Measurements from ENCODE around the gene OR6C2. TPM values are rescaled to one million over a fixed set of nuclear protein-coding genes. Genes with fewer than 3 reads are reported as not detected.

Gene OR6C2
- total RNA-seq, 4 donors from 2014 or later, result not detected

DNA sequence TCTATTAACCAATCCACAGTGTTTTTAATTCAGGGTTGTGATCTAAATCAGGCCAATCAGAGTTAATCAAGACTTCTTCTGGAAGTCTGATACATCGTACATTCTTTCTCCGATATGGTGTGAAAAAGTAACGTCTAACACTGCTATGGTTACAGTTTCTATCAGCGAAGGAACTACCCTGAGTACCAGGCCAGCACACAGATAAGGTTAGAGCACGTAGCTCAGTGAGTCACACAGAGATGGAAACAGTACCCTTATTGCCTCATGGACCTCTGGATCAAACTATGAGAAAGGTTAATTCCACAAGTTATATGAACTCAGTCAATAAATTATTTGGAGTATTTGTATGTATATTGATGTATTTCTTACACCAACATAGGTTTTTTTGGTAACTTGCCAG lies 51.6 kb downstream of the OR6C2 start:
- TF ChIP-seq, protein P1, sequence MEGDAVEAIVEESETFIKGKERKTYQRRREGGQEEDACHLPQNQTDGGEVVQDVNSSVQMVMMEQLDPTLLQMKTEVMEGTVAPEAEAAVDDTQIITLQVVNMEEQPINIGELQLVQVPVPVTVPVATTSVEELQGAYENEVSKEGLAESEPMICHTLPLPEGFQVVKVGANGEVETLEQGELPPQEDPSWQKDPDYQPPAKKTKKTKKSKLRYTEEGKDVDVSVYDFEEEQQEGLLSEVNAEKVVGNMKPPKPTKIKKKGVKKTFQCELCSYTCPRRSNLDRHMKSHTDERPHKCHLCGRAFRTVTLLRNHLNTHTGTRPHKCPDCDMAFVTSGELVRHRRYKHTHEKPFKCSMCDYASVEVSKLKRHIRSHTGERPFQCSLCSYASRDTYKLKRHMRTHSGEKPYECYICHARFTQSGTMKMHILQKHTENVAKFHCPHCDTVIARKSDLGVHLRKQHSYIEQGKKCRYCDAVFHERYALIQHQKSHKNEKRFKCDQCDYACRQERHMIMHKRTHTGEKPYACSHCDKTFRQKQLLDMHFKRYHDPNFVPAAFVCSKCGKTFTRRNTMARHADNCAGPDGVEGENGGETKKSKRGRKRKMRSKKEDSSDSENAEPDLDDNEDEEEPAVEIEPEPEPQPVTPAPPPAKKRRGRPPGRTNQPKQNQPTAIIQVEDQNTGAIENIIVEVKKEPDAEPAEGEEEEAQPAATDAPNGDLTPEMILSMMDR (IDR thresholded peaks at IDR 0.05 in 4 of 5, conservative IDR thresholded peaks at IDR 0.05 in 1 of 5), result no peak
- TF ChIP-seq POLR2A (IDR thresholded peaks at IDR 0.05), result no peak
- ATAC-seq (no peak), DNase-seq (no peak)
- Histone ChIP-seq H3K27ac (no peak overlapping the region), H3K9me3 (no peaks in the 10 kb centered on the region), H3K4me3 (no peak overlapping the region), H3K27me3 (no peaks in the 10 kb centered on the region), H3K36me3 (no peaks in the 10 kb centered on the region), H3K4me1 (no peaks in the 10 kb centered on the region)
- intact Hi-C loops (cut with DNase I; ENCODE audit: low total_unique reads) (no loop called here), in situ Hi-C loops (cut with MboI; ENCODE audit: low sequenced_read_pairs in 4 of 4) (no loop called here)

DNA sequence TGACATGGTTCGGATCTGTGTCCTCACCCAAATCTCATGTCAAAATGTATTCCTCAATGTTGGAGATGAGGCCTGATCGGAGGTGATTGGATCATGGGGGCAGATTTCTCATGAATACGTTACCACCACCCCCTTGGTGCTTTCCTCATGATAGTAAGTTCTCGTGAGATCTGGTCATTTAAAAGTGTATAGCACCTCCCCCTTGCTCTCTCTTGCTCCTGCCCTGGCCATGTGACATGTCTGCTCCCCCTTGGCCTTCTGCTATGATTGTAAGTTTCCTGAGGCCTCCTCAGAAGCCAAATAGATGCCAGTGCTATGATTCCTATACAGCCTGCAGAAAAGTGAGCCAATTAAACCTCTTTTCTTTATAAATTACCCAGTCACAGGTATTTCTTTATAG lies 55.4 kb downstream of the OR6C2 start:
- H3K4me3 ChIP-seq, result no peak overlapping the region

DNA sequence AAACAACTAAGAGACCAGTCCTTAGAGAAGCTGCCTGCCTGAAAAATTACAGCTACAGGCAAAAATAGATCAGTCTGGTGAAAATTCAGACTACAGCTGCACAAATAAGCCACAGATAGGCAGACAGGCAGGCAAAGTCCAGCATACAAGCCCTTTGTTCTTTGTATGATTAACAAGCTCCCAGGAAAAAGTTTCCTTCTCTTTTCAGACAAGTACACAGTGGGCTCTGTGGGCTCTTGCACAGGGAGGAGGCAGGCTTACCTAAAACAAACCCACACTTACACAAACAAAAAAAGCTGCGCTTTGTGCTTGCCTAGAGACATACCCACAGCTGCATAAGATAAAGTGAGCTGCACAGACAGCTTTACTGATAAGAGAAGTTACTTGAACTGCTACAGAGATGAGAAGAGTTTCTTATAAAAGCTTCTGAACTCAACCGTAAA lies 56.0 kb downstream of the OR6C2 start:
- H3K27ac ChIP-seq, result no peak overlapping the region
- intact Hi-C loops (cut with DNase I; ENCODE audit: low total_unique reads) (no loop called here), in situ Hi-C loops (cut with MboI; ENCODE audit: low sequenced_read_pairs in 4 of 4) (no loop called here)
- no peaks in the 10 kb centered on the region for H3K36me3 ChIP-seq
- H3K4me1 ChIP-seq, result no peaks in the 10 kb centered on the region
- no peaks in the 10 kb centered on the region for H3K9me3 ChIP-seq
- H3K4me3 ChIP-seq, result no peak overlapping the region
- DNase-seq (no peak), ATAC-seq (no peak)
- TF ChIP-seq, protein P1 (IDR thresholded peaks at IDR 0.05 in 4 of 5, conservative IDR thresholded peaks at IDR 0.05 in 1 of 5), result no peak
- no peak for TF ChIP-seq POLR2A (IDR thresholded peaks at IDR 0.05)
- no peaks in the 10 kb centered on the region for H3K27me3 ChIP-seq

More for the DNA sequence above, 55.4 kb downstream of the OR6C2 start:
- DNase-seq, result no peak
- no peak overlapping the region for H3K27ac ChIP-seq
- no peaks in the 10 kb centered on the region for H3K4me1 ChIP-seq
- intact Hi-C loops (cut with DNase I; ENCODE audit: low total_unique reads) (no loop called here), in situ Hi-C loops (cut with MboI; ENCODE audit: low sequenced_read_pairs in 4 of 4) (no loop called here)
- no peaks in the 10 kb centered on the region for H3K9me3 ChIP-seq
- H3K36me3 ChIP-seq, result no peaks in the 10 kb centered on the region
- H3K27me3 ChIP-seq, result no peaks in the 10 kb centered on the region
- no peak for ATAC-seq
- TF ChIP-seq POLR2A (IDR thresholded peaks at IDR 0.05), result no peak

DNA sequence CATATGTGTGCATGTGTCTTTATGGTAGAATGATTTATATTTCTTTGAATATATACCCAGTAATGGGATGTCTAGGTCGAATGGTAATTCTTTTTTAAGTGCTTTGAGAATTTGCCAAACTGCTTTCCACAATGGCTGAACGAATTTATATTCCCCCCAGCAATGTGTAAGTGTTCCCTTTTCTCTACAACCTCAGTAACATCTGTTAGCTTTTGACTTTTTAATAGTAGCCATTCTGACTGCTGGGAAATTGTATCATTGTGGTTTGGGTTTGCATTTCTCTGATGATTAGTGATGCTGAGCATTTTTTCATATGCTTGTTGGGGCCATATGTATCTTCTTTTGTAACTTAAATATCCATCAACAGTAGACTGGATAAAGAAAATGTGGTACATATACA lies 57.7 kb downstream of the OR6C2 start:
- H3K27me3 ChIP-seq, result no peaks in the 10 kb centered on the region
- no peak for TF ChIP-seq POLR2A (IDR thresholded peaks at IDR 0.05)
- TF ChIP-seq, protein P1 (IDR thresholded peaks at IDR 0.05 in 4 of 5, conservative IDR thresholded peaks at IDR 0.05 in 1 of 5), result no peak
- DNase-seq, result no peak
- intact Hi-C loops (cut with DNase I; ENCODE audit: low total_unique reads) (no loop called here), in situ Hi-C loops (cut with MboI; ENCODE audit: low sequenced_read_pairs in 4 of 4) (no loop called here)
- no peaks in the 10 kb centered on the region for H3K36me3 ChIP-seq
- H3K27ac ChIP-seq, result no peak overlapping the region
- no peaks in the 10 kb centered on the region for H3K9me3 ChIP-seq
- no peak for ATAC-seq
- no peak overlapping the region for H3K4me3 ChIP-seq
- no peaks in the 10 kb centered on the region for H3K4me1 ChIP-seq

Other genes starting within 250 kb of the OR6C2 start
- gene OR10A7, start 223.1 kb upstream of the OR6C2 start, total RNA-seq, result not detected
- gene OR6C74, start 199.5 kb upstream of the OR6C2 start, total RNA-seq, result not detected
- not detected for gene OR6C6, start 147.5 kb upstream of the OR6C2 start, total RNA-seq
- not detected for gene OR6C1, start 129.7 kb upstream of the OR6C2 start, total RNA-seq
- gene OR6C3, start 113.3 kb upstream of the OR6C2 start, total RNA-seq, result not detected
- not detected for gene OR6C75, start 81.1 kb upstream of the OR6C2 start, total RNA-seq
- not detected for gene OR6C65, start 43.5 kb upstream of the OR6C2 start, total RNA-seq
- not detected for gene OR6C76, start 17.8 kb upstream of the OR6C2 start, total RNA-seq
- gene OR6C70, start 26.1 kb downstream of the OR6C2 start, total RNA-seq, result not detected
- not detected for gene OR6C68, start 48.3 kb downstream of the OR6C2 start, total RNA-seq
- gene OR6C4, start 105.5 kb downstream of the OR6C2 start, total RNA-seq, result not detected
- gene OR2AP1, start 128.4 kb downstream of the OR6C2 start, total RNA-seq, result not detected
- gene OR10P1, start 192.8 kb downstream of the OR6C2 start, total RNA-seq, result not detected

All from gastrocnemius medialis (tissue), 4 donors.